HG03571 (cell line): ENCODE results near the gene GLRA3.
A peak's percentile ranks its signal among the peaks of the same experiment; 100 is the strongest.
"Not testable (repeated sequence)": the region's sequence is repeated elsewhere in the genome, so short reads cannot be mapped to it uniquely, and the experiment has no call there.

Source experiments
- ATAC-seq: cut with Tn5 transposase; IDR thresholded peaks from one replicate; pipeline ENCODE4 v1.9.1; 2021; ENCODE audit not compliant: unreplicated experiment

GLRA3 gene

DNA sequence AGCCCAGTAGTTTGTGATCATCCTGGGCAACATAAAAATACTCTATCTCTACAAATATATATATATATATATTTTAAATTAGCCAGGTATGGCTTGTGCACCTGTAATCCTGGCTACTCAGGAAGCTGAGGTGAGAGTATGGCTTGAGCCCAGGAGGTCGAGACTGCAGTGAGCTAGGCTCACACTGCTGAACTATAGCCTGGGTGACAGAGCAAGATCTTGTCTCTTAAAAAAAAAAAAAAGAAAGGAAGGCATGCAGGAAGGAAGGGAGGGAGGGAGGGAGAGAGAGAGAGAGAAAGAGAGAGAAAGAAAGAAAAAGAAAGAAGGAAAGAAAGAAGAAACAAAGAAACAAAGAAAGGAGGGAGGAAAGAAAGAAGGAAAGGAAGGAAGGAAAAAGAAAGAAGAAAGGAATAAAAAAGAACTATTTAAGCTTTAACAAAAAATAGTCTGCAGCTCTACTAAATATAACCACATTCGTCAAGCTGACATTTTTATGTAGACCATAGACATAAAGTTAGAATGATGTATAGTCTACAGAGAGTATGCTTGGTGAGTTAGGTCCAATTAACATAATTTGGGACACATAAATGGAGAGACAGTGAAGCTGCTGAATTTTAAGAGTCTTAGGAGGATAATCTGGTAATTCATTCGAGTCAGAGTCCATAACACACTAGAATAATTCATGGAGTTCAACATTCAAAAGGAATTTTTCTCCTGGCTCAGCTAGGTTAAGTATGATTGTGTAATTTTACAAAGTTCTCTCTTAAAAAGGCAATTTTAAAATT lies 111.9 kb downstream of the GLRA3 start:
- ATAC-seq: no peak

DNA sequence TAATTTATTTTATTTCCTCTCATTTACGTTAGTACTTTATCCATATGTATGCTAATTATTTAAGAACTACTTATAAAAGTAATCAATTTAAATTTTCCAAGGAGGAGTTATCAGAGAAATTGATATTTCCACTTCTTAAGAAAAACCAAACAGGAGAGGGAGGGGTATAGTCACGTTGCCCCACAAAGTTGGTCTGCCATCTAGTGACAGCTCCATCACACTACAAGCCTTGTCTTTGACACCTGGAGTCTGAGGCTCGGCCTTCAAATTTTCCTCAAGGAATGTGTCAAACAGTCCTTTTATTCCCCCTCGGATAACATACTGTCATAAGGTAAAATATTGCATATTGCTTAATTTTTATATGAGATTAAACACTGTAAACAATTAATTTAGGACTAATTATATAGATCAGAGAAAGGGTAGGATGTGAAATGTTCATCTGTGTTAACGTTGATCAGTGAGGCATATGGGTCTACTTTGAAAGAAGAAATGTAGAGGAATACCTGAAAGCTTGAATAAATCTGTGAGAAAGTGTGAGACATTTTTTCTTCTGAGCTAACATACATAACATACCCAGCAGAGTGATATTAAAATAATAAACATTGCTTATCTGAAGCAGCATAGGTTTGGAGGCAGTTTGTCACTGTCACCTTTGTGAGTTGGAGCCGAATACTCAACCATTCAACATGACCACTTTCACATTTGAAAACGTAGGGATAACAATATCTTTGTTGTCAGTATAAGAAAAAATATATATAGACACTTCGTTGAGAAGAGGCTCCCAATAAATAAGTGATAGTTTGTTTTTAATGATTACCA lies 114.4 kb downstream of the GLRA3 start:
- ATAC-seq: peak; percentile 74

DNA sequence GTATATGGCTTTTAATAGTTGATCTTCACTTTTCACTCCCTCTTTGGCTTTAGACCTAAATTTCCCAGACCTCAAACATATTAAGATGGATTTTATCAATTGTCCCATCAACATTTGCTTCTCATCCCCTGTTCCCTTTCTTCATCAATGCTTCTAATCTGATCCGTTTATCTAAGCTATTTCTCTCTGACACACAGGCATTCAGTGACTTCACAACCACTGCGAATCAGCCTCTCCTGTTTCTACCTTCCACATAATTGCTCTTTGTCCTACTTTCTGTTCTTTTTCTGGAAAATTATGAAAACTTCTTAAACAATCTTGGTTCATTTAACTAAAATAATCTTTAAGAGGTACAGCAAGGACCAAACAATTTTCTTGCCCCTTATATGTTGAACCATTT lies 115.2 kb downstream of the GLRA3 start:
- no peak for ATAC-seq

DNA sequence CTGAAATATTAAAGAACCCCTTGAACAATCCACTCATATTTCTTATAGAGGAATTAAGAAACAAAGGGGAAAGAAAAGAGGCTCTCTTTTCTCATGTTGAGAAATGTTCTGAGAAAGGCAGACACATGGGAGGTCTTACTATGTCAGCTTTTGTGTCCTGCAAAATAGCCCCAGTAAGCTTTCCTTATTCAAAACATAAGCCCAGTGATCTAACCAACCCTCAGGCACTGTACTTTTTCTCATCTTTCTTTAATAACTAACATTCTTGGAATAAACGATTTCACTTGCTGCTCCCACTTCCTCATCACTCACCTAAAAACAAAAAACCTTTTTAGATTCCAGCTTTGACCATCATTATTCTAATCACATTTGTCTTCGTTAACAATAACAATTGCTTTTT lies 115.9 kb downstream of the GLRA3 start:
- no peak for ATAC-seq

DNA sequence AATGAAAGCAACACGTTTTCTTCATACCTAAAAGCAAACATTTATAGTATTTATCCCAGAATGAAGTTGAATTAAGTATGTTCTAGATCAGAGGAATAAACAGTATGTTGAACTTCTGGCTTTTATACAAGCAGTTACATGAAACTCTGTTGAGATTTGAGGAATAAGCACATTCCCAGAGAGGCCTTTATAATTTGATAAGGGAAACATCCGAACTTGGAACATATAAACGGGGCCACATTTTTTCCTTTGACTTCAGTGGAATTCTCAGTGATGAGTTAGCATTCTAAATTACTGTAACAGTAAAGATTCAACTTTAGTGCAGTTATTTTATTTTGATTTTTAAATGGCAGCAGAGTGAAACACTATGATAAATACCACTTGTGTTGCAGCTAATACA lies 119.5 kb downstream of the GLRA3 start:
- no peak for ATAC-seq

DNA sequence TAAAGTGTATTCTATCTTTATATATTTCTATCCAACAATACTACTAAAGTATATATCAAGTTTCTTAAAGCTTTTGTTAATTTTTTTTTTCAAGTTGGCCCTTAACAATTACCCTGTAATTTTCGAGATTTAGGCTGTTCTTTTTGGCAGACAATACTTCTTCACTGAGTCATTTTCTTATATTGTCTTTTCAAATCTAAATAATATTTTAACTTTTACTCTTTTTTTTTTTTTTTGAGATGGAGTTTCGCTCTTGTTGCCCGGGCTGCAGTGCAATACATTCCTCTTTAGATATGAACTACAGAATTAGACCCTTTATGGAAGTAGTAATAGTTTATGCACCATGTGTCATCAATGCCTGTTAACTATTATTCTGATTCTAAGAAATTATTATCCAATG lies 120.7 kb downstream of the GLRA3 start:
- ATAC-seq: no peak

DNA sequence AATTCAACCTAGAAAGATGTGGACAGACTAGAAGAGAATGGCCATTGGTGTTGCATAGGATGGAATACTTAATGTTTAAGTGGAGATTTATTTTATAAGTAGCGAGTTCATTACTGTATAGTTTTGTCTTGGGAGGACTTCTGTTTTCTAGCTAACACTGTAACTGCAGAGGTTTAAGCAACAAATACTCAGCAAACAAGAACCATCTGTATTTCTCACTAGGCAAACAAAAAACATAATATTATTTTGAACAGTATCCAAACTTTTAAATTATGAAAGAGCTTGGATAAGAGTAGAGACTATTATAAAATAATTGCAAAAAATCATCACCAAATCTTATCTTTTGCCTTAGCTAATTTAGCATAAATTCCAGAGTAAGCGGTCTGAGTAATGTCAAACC lies 121.1 kb downstream of the GLRA3 start:
- ATAC-seq: no peak

DNA sequence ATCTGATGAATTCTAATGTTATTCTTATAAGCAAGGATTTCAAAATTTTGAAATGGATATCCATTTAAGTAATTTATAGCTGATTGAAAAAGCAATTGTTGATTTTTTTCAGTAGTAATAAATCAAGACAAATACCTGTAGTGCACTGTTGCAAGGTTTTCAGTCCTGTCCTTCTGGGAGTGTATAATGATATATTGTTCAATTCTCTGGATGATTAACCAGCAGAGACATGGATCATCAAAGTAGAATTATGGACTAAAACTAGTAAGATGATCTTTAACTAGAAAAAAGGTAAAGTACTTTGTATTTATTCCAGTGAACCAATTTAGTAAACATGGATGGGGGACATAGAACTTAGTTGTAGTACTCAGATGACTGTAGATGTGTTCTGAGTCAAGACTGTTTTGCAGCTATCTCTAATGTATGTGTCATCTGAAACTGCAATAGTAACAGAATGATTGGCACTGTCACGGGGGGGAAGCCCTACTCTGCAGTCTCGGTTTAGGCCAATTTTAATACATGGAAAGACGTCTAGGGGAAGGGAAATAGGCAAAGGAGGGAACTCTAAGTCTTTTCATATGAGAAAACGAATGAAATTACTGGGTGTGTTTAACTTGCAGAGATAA lies 121.9 kb downstream of the GLRA3 start:
- ATAC-seq: peak; percentile 87

DNA sequence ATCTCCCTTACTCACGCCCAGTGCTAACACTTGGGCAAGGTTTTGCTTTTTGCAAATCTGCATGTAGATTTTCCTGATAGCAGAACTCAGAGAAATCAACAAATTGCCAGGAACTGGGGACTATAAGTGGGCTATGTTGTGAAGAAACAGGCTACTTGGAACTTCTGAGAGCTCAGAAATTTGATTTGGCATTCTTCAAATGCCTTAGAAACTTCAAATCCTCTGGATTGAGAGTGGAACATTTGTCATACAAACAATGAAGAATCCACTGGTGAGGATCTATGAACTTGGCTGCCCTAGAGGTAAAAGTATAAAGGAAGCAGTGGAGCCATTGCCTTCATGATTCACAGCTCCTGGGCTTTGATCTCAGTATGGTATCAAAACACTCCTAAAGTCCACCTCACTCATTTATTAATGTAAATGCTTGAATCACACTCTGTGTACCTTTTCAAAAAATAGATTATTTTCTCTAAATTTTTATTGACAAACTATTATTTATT lies 126.0 kb downstream of the GLRA3 start:
- ATAC-seq: no peak

DNA sequence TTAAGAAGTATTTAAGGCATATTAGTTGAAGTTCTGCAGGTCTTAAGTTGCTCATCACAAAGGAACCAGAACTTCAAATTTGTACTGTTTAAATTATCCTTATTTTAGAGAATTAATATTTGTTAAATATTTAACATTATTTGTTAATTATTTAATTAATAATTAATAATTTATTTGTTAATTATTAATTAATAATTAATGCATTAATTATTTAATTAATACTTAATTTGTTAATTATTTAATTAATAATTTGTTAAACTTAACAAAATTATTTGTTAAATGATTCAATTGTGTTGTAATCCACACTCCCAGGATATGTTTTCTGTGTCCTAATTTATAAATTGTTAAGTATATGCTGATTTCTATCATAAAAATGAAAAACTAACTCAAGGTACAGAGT lies 129.4 kb downstream of the GLRA3 start:
- ATAC-seq: no peak

DNA sequence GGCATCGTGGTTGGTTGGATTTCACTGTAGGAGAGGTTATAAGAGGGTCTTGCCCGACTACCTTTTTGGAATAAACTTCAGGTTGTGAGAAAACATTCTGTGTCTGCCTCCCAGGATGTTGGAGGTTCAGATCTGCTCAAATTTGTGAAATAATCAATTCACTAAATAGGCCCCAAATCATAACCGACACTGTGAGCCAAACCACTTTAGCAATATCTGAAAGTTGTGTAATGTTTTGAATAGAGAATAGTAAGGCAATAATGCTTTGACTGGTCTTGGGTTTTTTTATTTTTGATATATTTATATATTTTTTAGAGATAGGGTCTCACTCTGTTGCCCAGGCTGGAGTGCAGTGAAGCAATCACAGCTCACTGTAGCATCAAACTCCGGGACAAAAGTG lies 131.2 kb downstream of the GLRA3 start:
- no peak for ATAC-seq

DNA sequence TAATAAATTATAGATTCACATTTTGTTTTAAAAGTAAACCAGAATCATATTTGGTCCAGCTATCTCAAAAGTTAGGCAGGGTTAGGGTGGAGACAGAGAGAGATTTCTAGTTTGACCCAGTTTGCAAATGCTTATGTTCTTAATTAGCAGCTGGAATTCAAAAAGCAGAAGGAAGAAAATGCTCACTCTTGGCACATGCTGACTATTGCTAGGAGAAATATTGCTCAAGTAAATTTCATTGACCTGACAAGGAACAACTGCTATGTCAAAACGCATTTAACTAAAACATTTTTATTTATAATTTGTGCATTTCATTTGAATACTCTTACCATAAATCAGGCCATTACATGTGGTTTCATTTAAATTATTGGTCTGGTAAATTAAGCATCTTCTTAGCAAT lies 131.8 kb downstream of the GLRA3 start:
- ATAC-seq: no peak

DNA sequence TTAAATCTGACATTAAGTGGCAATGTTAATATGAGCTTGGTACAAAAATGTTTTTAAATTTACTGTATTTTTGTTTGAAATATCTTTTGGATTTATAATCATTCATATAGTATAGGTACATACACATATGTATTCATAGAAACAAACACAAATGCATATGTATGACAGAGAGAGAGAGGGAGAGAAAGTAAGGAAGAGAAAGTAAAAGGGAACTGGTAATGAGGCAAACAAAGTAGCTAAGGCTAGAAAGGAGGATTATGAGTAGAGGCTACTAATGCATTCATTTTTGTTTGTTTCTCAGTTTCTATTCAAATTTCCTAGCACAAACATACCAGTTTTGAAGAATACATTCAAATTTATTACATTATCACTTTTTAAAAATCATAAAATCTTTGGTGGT lies 132.4 kb downstream of the GLRA3 start:
- no peak for ATAC-seq

DNA sequence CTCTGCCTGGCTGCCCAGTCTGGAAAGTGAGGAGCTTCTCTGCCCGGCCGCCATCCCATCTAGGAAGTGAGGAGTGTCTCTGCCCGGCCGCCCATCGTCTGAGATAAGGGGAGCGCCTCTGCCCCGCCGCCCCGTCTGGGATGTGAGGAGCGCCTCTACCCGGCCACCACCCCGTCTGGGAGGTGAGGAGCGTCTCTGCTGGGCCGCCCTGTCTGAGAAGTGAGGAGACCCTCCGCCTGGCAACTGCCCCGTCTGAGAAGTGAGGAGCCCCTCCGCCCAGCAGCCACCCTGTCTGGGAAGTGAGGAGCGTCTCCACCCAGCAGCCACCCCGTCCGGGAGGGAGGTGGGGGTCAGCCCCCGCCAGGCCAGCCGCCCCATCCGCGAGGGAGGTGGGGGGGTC lies 137.2 kb downstream of the GLRA3 start:
- ATAC-seq: not testable (repeated sequence)

DNA sequence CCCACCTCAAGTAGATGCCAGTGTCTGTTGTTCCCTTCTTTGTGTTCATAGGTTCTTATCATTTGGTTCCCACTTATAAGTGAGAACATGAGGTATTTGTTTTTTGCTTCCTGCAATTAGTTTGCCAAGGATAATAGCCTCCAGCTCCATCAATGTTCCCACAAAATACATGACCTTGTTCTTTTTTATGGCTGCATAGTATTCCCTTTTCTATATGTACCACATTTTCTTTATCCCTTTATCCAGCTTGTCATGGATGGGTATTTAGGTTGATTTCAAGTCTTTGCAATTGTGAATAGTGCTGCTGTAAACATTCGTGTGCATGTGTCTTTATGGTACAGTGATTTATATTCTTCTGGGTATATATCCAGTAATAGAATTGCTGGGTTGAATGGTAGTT lies 138.4 kb downstream of the GLRA3 start:
- no peak for ATAC-seq

DNA sequence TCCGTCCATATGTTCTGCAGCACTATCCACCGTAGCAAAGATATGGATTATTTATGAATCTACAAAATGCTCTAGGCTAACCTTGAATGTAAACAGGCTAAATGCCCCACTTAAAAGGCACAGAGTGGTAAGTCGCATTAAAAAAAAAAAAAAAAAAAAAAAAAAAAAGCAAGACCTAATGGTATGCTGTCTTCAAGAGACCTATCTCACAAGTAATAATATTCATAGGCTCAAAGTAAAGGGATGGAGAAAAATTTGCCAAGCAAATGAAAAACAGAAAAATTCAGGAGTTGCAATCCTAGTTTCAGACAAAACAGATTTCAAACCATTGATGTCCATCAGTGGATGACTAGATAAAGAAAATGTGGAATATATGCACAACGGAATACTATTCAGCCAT lies 139.4 kb downstream of the GLRA3 start:
- ATAC-seq: no peak

DNA sequence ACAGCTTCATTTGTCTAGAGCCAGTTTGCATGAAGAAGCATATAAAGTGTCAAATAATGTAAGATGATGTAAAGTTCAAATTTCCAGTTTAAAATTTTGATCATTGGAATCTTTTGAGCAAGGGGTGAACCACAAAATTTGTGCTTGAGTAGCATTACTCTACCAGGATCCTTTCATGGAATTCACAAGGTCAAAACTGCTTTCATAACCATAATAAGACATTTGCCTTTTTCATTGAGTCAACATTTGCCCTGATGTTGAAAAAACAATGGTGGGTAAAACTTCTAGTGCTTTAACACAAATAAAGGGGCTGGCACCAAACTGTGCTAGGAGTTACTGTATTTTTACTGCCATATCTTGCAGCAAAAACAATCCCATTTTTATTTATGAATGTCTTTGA lies 142.2 kb downstream of the GLRA3 start:
- ATAC-seq: no peak

DNA sequence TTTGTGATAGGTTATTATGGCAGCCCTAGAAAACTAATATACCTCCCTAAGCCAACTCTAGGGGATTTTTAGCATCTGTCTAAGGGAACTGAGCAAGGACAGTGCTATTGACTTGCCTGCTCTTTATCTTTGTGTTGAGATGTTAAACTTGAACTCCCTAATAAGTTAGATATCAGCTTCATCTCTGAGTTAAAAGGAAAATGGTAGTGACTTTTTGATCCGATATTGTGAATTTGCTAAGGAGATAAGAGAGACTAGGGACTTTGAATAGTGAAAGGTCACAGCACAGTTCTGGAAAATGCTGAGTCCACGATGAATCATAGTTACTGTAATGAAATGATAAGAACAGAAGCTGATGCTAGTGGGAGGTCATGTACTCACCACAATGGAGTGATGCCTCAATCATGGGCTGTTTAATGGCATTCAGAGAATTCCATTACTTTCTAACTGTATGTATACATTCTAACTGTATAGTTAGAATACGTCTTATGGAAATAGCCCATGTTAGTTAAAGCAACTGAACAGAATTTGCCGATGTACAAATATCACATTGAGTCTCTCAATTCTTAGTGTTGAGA lies 147.2 kb downstream of the GLRA3 start:
- ATAC-seq: no peak

DNA sequence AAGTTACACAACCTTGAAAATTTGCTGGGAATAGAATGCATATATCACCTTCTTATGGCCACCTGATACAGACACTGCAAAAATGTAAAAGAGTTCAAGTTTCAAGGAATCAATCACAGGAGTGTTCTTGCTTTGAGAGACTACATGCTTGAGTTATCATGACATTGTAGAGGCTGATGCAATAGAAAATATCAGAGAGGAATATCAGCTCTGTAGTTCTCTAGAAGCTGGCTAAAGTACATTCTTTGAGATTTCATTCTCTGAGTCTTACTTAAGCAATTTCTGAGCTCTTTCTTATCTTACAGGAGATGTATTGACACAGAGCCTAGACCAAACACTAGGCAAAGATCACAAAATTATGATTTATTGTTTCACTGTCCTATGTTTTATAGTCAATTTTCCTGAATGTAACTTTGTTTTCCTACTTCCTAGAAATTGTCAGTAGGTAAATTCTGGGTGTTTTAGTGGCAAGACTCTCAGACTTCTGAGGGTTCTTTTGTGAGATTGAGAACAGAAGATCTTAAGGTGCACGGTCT lies 154.7 kb downstream of the GLRA3 start:
- ATAC-seq: no peak

DNA sequence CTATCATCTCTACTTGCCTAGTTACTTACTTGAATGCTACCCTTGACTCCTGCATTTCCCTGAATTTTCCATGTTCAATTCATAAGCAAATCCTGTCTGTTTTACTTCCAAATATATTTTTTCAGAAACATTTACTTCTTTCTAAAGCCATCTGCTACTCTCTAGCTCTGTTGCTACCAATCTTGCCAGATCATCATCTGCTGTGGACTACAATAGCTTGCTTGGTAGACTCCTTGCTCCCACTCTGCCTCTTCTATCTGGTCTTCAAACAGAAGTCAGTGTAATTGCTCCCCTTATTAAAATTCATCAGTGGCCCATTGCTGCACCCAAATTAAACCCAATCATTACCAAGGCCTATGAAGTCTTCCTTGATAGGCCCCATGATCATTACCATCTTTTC lies 155.2 kb downstream of the GLRA3 start:
- ATAC-seq: no peak

DNA sequence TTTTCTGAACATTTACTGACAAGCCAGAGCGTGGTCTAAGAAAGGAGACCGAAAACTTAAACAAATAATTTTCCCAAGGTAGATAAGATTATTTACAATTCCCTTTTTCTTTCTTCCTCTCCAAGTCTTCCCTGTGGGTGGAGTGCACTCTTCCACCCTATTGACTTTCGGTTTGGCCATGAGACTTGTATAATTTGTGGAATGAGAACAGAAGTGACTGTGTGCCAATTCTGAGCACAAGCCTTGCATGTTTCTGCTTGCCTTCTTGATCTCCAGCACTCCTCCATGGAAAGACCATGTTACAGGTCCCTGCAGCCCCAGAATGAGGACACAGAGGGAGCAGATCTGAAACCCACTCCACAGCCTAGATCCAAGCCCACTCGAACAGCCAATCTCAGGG lies 156.8 kb downstream of the GLRA3 start:
- ATAC-seq: no peak
